Smooth muscle cell (in vitro differentiated cells): ENCODE measurements around the gene MORN2. TPM values are rescaled to one million over a fixed set of nuclear protein-coding genes. Genes with fewer than 3 reads are reported as not detected.

Source experiments
- DNase-seq: peaks from one replicate; lab custom pipeline; 2025; ENCODE audit not compliant: unreplicated experiment; lab: John Stamatoyannopoulos, UW
- H2AFZ ChIP-seq: fragments of 200-600 bp; sonication (generic); 2 replicates; pipeline ENCODE4 v1.6.0; 2016; ENCODE audit warnings: antibody characterized with exemption, low read depth, mild to moderate bottlenecking
- H3F3A ChIP-seq: fragments of 200-600 bp; sonication (generic); 2 replicates; pipeline ENCODE4 v1.6.0; 2017; ENCODE audit warnings: antibody characterized with exemption, low read depth
- H3K27ac ChIP-seq: fragments of 200-600 bp; sonication (generic); 2 replicates; pipeline ENCODE4 v1.5.1; 2016; ENCODE audit warnings: low read depth, mild to moderate bottlenecking
- H3K27me3 ChIP-seq: fragments of 200-600 bp; sonication (generic); 2 replicates; pipeline ENCODE4 v1.6.1; 2016; ENCODE audit warnings: low read depth, mild to moderate bottlenecking
- H3K36me3 ChIP-seq: fragments of 200-600 bp; sonication (generic); 2 replicates; pipeline ENCODE4 v1.5.1; 2016; ENCODE audit warnings: low read depth
- H3K4me1 ChIP-seq: fragments of 200-600 bp; sonication (generic); 2 replicates; pipeline ENCODE4 v1.5.1; 2016; ENCODE audit warnings: low read depth
- H3K4me2 ChIP-seq: fragments of 200-600 bp; sonication (generic); 2 replicates; pipeline ENCODE4 v1.6.0; 2016; ENCODE audit warnings: mild to moderate bottlenecking
- H3K4me3 ChIP-seq: fragments of 200-600 bp; sonication (generic); 2 replicates; pipeline ENCODE4 v1.5.1; 2016; ENCODE audit warnings: mild to moderate bottlenecking
- H3K79me2 ChIP-seq: fragments of 200-600 bp; sonication (generic); 2 replicates; pipeline ENCODE4 v1.6.0; 2016; ENCODE audit warnings: low read depth, mild to moderate bottlenecking
- H3K9ac ChIP-seq: fragments of 200-600 bp; sonication (generic); 2 replicates; pipeline ENCODE4 v1.6.0; 2016; ENCODE audit warnings: low read depth
- H3K9me3 ChIP-seq: fragments of 200-600 bp; sonication (generic); replicated peaks from 2 replicates; pipeline ENCODE4 v1.5.1; 2016; ENCODE audit warnings: low read depth
- H4K20me1 ChIP-seq: fragments of 200-600 bp; sonication (generic); 2 replicates; pipeline ENCODE4 v1.6.0; 2016; ENCODE audit warnings: low read depth
- CTCF ChIP-seq: fragments of 200-600 bp; sonication (generic); IDR thresholded peaks from 2 replicates; pipeline ENCODE4 v1.5.1; 2017; ENCODE audit warnings: borderline replicate concordance, mild to moderate bottlenecking, antibody characterized with exemption; ENCODE audit not compliant: insufficient read depth, poor library complexity, severe bottlenecking
- WGBS: methylation state at CpG from one replicate; pipeline ENCODE4 v1.1.7; 2016; ENCODE audit warnings: low lambda C conversion rate; 5-methylcytosine and 5-hydroxymethylcytosine counted together
- polyA plus RNA-seq: library from polyadenylated mRNA; unstranded; fragments of >200 nt; fragmentation: Nextera tagmentation; extraction: Ambion mirVana; gene quantifications from 2 replicates; pipeline ENCODE4 v1.2.1, GENCODE V29; 2016
- total RNA-seq: library from RNA; depleted of rRNA; stranded (reverse); fragments of >200 nt; gene quantifications from 2 replicates; pipeline ENCODE4 v1.2.3, GENCODE V29; 2014

Gene MORN2
- total and polyA plus RNA-seq, 2 experiments from 2014 or later = 30.5 to 53.7 TPM

DNA sequence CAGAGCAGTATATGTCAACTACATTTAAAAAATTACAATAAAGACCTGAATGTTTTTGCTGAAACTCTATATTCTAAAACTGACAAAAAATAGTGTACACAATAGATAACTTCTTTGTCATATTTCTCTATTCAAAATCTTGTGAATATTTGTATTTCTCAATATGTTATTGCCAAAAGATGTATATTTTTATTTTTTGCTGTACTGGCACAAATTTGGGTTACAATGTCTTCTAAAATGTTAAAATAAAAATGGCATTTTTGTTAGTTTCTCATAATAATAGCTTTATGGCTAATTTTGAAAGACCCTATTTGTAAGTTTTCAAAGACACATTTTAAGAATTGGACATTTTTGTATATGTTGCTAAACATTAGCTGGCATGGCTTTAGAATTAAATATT, 13.3 kb downstream of the MORN2 start:
- no peak for TF ChIP-seq CTCF
- H3K4me3 ChIP-seq = no peak overlapping the region
- H3K27me3 ChIP-seq = no peaks in the 10 kb centered on the region

GRCh38 chr2:38889575-38889974, 13.8 kb downstream of the MORN2 start, which contains the start of gene ARHGEF33:
Gene ARHGEF33 (plus strand): TSS chr2:38889875. CDS start chr2:38919448, 29,573 bp downstream.
- no peak within 1 kb of the TSS for H3K4me3 ChIP-seq
- no peak for DNase-seq
- no peak within 1 kb of the TSS for H3K9ac ChIP-seq
- no peaks in the 10 kb centered on the region for H3F3A ChIP-seq
- no peaks in the 10 kb centered on the region for H3K36me3 ChIP-seq
- TF ChIP-seq CTCF = no peak
- H3K4me1 ChIP-seq = no peaks in the 10 kb centered on the region
- no peak within 1 kb of the TSS for H2AFZ ChIP-seq
- no peak within 1 kb of the TSS for H3K27ac ChIP-seq
- no peaks in the 10 kb centered on the region for H3K27me3 ChIP-seq
- no peak within 1 kb of the TSS for H3K4me2 ChIP-seq
- H3K9me3 ChIP-seq = no peaks in the 10 kb centered on the region
- H3K79me2 ChIP-seq = no peaks in the 10 kb centered on the region
- H4K20me1 ChIP-seq = no peaks in the 10 kb centered on the region
- WGBS = 82% methylated on average over 3 of the region's 3 CpGs

More for the DNA sequence above, 13.3 kb downstream of the MORN2 start:
- no peak overlapping the region for H2AFZ ChIP-seq
- no peaks in the 10 kb centered on the region for H3K36me3 ChIP-seq
- no peaks in the 10 kb centered on the region for H4K20me1 ChIP-seq
- H3K4me2 ChIP-seq = no peak overlapping the region
- H3K27ac ChIP-seq = no peak overlapping the region
- H3K9me3 ChIP-seq = no peaks in the 10 kb centered on the region
- H3K9ac ChIP-seq = no peak overlapping the region
- no peaks in the 10 kb centered on the region for H3K79me2 ChIP-seq
- no peaks in the 10 kb centered on the region for H3K4me1 ChIP-seq
- DNase-seq = no peak
- no peaks in the 10 kb centered on the region for H3F3A ChIP-seq

- no peaks in the 10 kb centered on the region for H4K20me1 ChIP-seq
- H3F3A ChIP-seq = no peaks in the 10 kb centered on the region
- H3K27ac ChIP-seq = no peak overlapping the region
- no peak for DNase-seq
- no peak overlapping the region for H3K4me2 ChIP-seq
- H2AFZ ChIP-seq = no peak overlapping the region
- no peaks in the 10 kb centered on the region for H3K9me3 ChIP-seq
- no peaks in the 10 kb centered on the region for H3K79me2 ChIP-seq
- no peak overlapping the region for H3K9ac ChIP-seq
- TF ChIP-seq CTCF = no peak
- H3K27me3 ChIP-seq = no peaks in the 10 kb centered on the region
- H3K4me3 ChIP-seq = no peak overlapping the region
- H3K4me1 ChIP-seq = no peaks in the 10 kb centered on the region
- no peaks in the 10 kb centered on the region for H3K36me3 ChIP-seq
Measured at GRCh38 chr2:38892819-38893218, 17.0 kb downstream of the MORN2 start.

GRCh38 chr2:38898256-38898655, 22.5 kb downstream of the MORN2 start:
- WGBS = 82% methylated on average over 5 of the region's 5 CpGs
- no peaks in the 10 kb centered on the region for H3K79me2 ChIP-seq
- no peak overlapping the region for H3K9ac ChIP-seq
- no peaks in the 10 kb centered on the region for H3F3A ChIP-seq
- TF ChIP-seq CTCF = no peak
- H3K27ac ChIP-seq = no peak overlapping the region
- no peak for DNase-seq
- no peaks in the 10 kb centered on the region for H3K9me3 ChIP-seq
- no peaks in the 10 kb centered on the region for H3K27me3 ChIP-seq
- H3K4me1 ChIP-seq = no peaks in the 10 kb centered on the region
- no peaks in the 10 kb centered on the region for H3K36me3 ChIP-seq
- no peak overlapping the region for H3K4me3 ChIP-seq
- no peaks in the 10 kb centered on the region for H4K20me1 ChIP-seq
- H3K4me2 ChIP-seq = no peak overlapping the region
- no peak overlapping the region for H2AFZ ChIP-seq
